DMS153 treated with DMSO at 0.1 percent for 48 hours (cell line): ENCODE measurements around the gene PDCD2L.
"Not testable (repeated sequence)": the region's sequence is repeated elsewhere in the genome, so short reads cannot be mapped to it uniquely, and the experiment has no call there.

ENCODE experiments used
- DNase-seq: peaks from one replicate; lab custom pipeline; 2025; ENCODE audit not compliant: unreplicated experiment; lab: John Stamatoyannopoulos, UW

Gene PDCD2L

GRCh38 chr19:34461375-34462100 lies 57.3 kb downstream of the PDCD2L start:
- DNase-seq: no peak

- DNase-seq: not testable (repeated sequence)
Measured at GRCh38 chr19:34464785-34465184, 60.6 kb downstream of the PDCD2L start.

GRCh38 chr19:34468409-34468808 lies 64.2 kb downstream of the PDCD2L start:
- DNase-seq: no peak

- not testable (repeated sequence) for DNase-seq
Measured at GRCh38 chr19:34469026-34469425, 64.8 kb downstream of the PDCD2L start.

- DNase-seq: no peak
Measured at GRCh38 chr19:34471906-34472700, 67.9 kb downstream of the PDCD2L start.

- no peak for DNase-seq
Measured at GRCh38 chr19:34474233-34474989, 70.2 kb downstream of the PDCD2L start.

GRCh38 chr19:34475026-34475974 lies 71.1 kb downstream of the PDCD2L start:
- no peak for DNase-seq
